Fibroblast of villous mesenchyme (primary cell): Measurements from ENCODE around the gene RPEL1. TPM values are rescaled to one million over a fixed set of nuclear protein-coding genes. Genes with fewer than 3 reads are reported as not detected.
A peak's percentile ranks its signal among the peaks of the same experiment; 100 is the strongest.
"Not testable (repeated sequence)": the region's sequence is repeated elsewhere in the genome, so short reads cannot be mapped to it uniquely, and the experiment has no call there.

Experiments used
- DNase-seq: peaks from one replicate; pipeline ENCODE4 v3.0.0-alpha.2; 2010; ENCODE audit warnings: low read depth
- H3K4me3 ChIP-seq: 2 replicates; pipeline ENCODE4 v1.5.1; 2011; ENCODE audit warnings: low read depth, mild to moderate bottlenecking, low read length
- CTCF ChIP-seq: IDR thresholded peaks from 2 replicates; pipeline ENCODE4 v1.5.1; 2012; ENCODE audit warnings: low read depth, mild to moderate bottlenecking, low read length; ENCODE audit not compliant: insufficient read depth
- total RNA-seq: library from RNA; depleted of rRNA; stranded (reverse); fragments of >200 nt; gene quantifications from 2 replicates; pipeline ENCODE4 v1.2.3, GENCODE V29; 2012

RPEL1 gene
- total RNA-seq, 1 donor = 0.43 TPM

- no peak for TF ChIP-seq CTCF
- DNase-seq = no peak
- no peak overlapping the region for H3K4me3 ChIP-seq
These were observed 10.9 kb downstream of the RPEL1 start for GRCh38 chr10:103256613-103257012.

GRCh38 chr10:103257812-103258211, 12.1 kb downstream of the RPEL1 start:
- TF ChIP-seq CTCF = no peak
- DNase-seq = no peak
- no peak overlapping the region for H3K4me3 ChIP-seq

GRCh38 chr10:103258928-103259327, 13.2 kb downstream of the RPEL1 start:
- H3K4me3 ChIP-seq, DNase-seq: not testable (repeated sequence)

- H3K4me3 ChIP-seq = no peak overlapping the region
- TF ChIP-seq CTCF = no peak
- no peak for DNase-seq
These were observed 14.3 kb downstream of the RPEL1 start for GRCh38 chr10:103259989-103260388.

- H3K4me3 ChIP-seq = no peak overlapping the region
- no peak for TF ChIP-seq CTCF
- DNase-seq = no peak
These were observed 16.5 kb downstream of the RPEL1 start for GRCh38 chr10:103262229-103262628.

- no peak for TF ChIP-seq CTCF
- H3K4me3 ChIP-seq = no peak overlapping the region
- DNase-seq = peak; percentile 81
These were observed 20.1 kb downstream of the RPEL1 start for GRCh38 chr10:103265717-103266329.

- no peak overlapping the region for H3K4me3 ChIP-seq
- DNase-seq = peak; percentile 80
- TF ChIP-seq CTCF = no peak
These were observed 27.4 kb downstream of the RPEL1 start for GRCh38 chr10:103273041-103273441.
